ACC112 (cell line): ENCODE data around the gene ROS1.
"Not testable (repeated sequence)": the region's sequence is repeated elsewhere in the genome, so short reads cannot be mapped to it uniquely, and the experiment has no call there.

Experiments used
- H2AFZ ChIP-seq: fragments of 200-600 bp; sonication (generic); one replicate; pipeline ENCODE4 v1.6.0; 2017; ENCODE audit warnings: antibody characterized with exemption, low read length; ENCODE audit not compliant: unreplicated experiment
- H3K27ac ChIP-seq: fragments of 200-600 bp; sonication (generic); 2 replicates; pipeline ENCODE4 v1.5.1; 2014; ENCODE audit warnings: low read depth, mild to moderate bottlenecking, antibody characterized with exemption, low read length, moderate library complexity
- H3K27me3 ChIP-seq: fragments of 200-600 bp; sonication (generic); 2 replicates; pipeline ENCODE4 v1.6.1; 2014; ENCODE audit warnings: mild to moderate bottlenecking, antibody characterized with exemption, low read length, moderate library complexity, mixed read lengths; ENCODE audit not compliant: insufficient read depth
- H3K36me3 ChIP-seq: fragments of 200-600 bp; sonication (generic); 2 replicates; pipeline ENCODE4 v1.6.1; 2016; ENCODE audit warnings: mild to moderate bottlenecking, antibody characterized with exemption, low read length, moderate library complexity, mixed read lengths; ENCODE audit not compliant: insufficient read depth
- H3K4me1 ChIP-seq: fragments of 200-600 bp; sonication (generic); one replicate; pipeline ENCODE4 v1.6.1; 2016; ENCODE audit warnings: low read length, mixed read lengths; ENCODE audit not compliant: insufficient read depth, unreplicated experiment, control insufficient read depth
- H3K4me3 ChIP-seq: fragments of 200-600 bp; sonication (generic); 2 replicates; pipeline ENCODE4 v1.5.1; 2014; ENCODE audit warnings: mild to moderate bottlenecking, low read depth, low read length
- H3K79me2 ChIP-seq: fragments of 200-600 bp; sonication (generic); one replicate; pipeline ENCODE4 v1.6.0; 2016; ENCODE audit warnings: low read length; ENCODE audit not compliant: control insufficient read depth, unreplicated experiment, insufficient read depth

ROS1 gene

DNA sequence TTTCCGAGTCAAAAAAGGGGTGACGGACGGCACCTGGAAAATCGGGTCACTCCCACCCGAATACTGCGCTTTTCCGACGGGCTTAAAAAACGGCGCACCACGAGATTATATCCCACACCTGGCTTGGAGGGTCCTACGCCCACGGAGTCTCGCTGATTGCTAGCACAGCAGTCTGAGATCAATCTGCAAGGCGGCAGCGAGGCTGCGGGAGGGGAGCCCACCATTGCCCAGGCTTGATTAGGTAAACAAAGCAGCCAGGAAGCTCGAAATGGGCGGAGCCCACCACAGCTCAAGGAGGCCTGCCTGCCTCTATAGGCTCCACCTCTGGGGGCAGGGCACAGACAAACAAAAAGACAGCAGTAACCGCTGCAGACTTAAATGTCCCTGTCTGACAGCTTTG lies 180.8 kb downstream of the ROS1 start:
- H3K27me3 ChIP-seq, H3K4me3 ChIP-seq, H2AFZ ChIP-seq, H3K27ac ChIP-seq, H3K79me2 ChIP-seq, H3K36me3 ChIP-seq, H3K4me1 ChIP-seq: not testable (repeated sequence)

GRCh38 chr6:117244571-117244970 lies 181.2 kb downstream of the ROS1 start:
- not testable (repeated sequence) for H3K4me1 ChIP-seq, H3K27me3 ChIP-seq, H2AFZ ChIP-seq, H3K79me2 ChIP-seq, H3K4me3 ChIP-seq, H3K27ac ChIP-seq, H3K36me3 ChIP-seq
